ENCODE measurements around the gene CAMK4.
"Not testable (repeated sequence)": the region's sequence is repeated elsewhere in the genome, so short reads cannot be mapped to it uniquely, and the experiment has no call there.

The CAMK4 gene

GRCh38 chr5:111383288-111383970 lies 159.2 kb downstream of the CAMK4 start:
- no peak for DNase-seq (ENCODE audit: low read depth)

- no peak for DNase-seq (ENCODE audit: low read depth)
Observed at GRCh38 chr5:111384220-111384619, 160.0 kb downstream of the CAMK4 start.

GRCh38 chr5:111385051-111385450 lies 160.9 kb downstream of the CAMK4 start:
- DNase-seq (ENCODE audit: low read depth): no peak

- DNase-seq (ENCODE audit: low read depth): no peak
Observed at GRCh38 chr5:111385970-111386831, 162.0 kb downstream of the CAMK4 start.

GRCh38 chr5:111386832-111387162 lies 162.6 kb downstream of the CAMK4 start:
- DNase-seq (ENCODE audit: low read depth): no peak

- DNase-seq (ENCODE audit: low read depth): no peak
Observed at GRCh38 chr5:111387361-111387760, 163.2 kb downstream of the CAMK4 start.

- DNase-seq (ENCODE audit: low read depth): no peak
Observed at GRCh38 chr5:111389390-111390082, 165.4 kb downstream of the CAMK4 start.

- DNase-seq (ENCODE audit: low read depth): no peak
Observed at GRCh38 chr5:111392181-111392580, 168.0 kb downstream of the CAMK4 start.

GRCh38 chr5:111394586-111394985 lies 170.4 kb downstream of the CAMK4 start:
- no peak for DNase-seq (ENCODE audit: low read depth)

- DNase-seq (ENCODE audit: low read depth): no peak
Observed at GRCh38 chr5:111398013-111398412, 173.8 kb downstream of the CAMK4 start.

- no peak for DNase-seq (ENCODE audit: low read depth)
Observed at GRCh38 chr5:111399113-111399512, 174.9 kb downstream of the CAMK4 start.

- DNase-seq (ENCODE audit: low read depth): no peak
Observed at GRCh38 chr5:111401906-111402305, 177.7 kb downstream of the CAMK4 start.

- no peak for DNase-seq (ENCODE audit: low read depth)
Observed at GRCh38 chr5:111404270-111404769, 180.1 kb downstream of the CAMK4 start.

- DNase-seq (ENCODE audit: low read depth): no peak
Observed at GRCh38 chr5:111407562-111407961, 183.4 kb downstream of the CAMK4 start.

GRCh38 chr5:111408817-111409216 lies 184.6 kb downstream of the CAMK4 start:
- DNase-seq (ENCODE audit: low read depth): no peak

- not testable (repeated sequence) for DNase-seq (ENCODE audit: low read depth)
Observed at GRCh38 chr5:111409266-111409665, 185.1 kb downstream of the CAMK4 start.

- not testable (repeated sequence) for DNase-seq (ENCODE audit: low read depth)
Observed at GRCh38 chr5:111410067-111410466, 185.9 kb downstream of the CAMK4 start.

GRCh38 chr5:111411301-111411700 lies 187.1 kb downstream of the CAMK4 start:
- DNase-seq (ENCODE audit: low read depth): no peak

- DNase-seq (ENCODE audit: low read depth): no peak
Observed at GRCh38 chr5:111412593-111412992, 188.4 kb downstream of the CAMK4 start.

- DNase-seq (ENCODE audit: low read depth): no peak
Observed at GRCh38 chr5:111415053-111415452, 190.9 kb downstream of the CAMK4 start.

- DNase-seq (ENCODE audit: low read depth): no peak
Observed at GRCh38 chr5:111422245-111422644, 198.1 kb downstream of the CAMK4 start.

Measured in activated T-helper 1 cell treated with Interleukin-2 at 50 U/mL for 16 hours (primary cell).